GM21528 (cell line): ENCODE data around the gene LMO7.
"Not testable (repeated sequence)": the region's sequence is repeated elsewhere in the genome, so short reads cannot be mapped to it uniquely, and the experiment has no call there.

Source experiments
- ATAC-seq: cut with Tn5 transposase; IDR thresholded peaks from one replicate; pipeline ENCODE4 v1.9.1; 2021; ENCODE audit warnings: mild to moderate bottlenecking, moderate library complexity; ENCODE audit not compliant: unreplicated experiment, low FRiP score

LMO7 gene

GRCh38 chr13:75738841-75739240 is 102.7 kb downstream of the LMO7 start:
- no peak for ATAC-seq

DNA sequence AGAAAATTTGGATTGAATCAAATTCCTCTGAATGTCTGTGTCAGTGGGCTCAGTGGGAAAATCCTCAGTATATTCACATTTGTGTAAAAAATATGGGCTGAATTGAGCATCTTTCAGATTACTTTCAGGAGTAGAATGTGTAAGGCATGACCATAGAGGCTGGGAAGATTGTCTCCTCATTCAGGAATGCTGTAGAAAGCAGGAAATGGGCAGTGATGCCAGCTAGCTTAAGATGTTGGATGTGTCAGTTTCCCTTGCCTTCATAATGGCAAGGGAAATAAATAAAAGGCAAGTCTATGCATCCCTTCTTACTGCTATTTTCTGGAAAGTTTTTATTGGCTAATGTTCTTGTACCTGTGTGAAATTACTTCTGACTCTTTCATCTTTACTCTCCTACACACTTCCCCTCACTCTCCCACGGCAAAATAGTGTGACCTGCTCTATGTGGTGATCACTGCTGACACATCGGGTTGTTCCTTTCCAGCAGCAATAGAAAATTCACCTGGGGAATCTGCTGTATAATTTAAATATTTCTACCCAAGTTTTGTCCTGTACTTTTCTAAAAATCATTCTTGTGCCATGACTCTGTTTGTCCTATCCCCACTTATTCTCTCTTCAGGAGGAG is 103.2 kb downstream of the LMO7 start:
- ATAC-seq = peak; percentile 61

DNA sequence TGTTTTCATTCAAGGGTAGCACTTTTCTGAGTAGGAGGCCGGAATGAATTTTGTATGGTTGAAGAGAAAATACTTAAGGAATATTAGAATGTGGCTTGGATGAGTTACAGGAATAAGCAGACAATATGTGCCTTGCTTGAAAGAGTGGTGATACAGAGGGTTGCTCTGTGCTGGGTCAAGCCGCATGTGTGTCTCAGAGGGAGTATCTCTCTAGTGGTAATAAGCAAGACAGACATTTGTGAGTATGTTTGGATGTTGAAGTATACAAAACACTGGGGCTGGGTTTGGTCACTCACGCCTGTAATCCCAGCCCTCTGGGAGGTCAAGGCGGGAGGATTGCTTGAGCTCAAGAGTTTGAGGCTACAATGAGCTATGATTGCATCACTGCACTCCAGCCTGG is 103.9 kb downstream of the LMO7 start:
- ATAC-seq = peak; percentile 30

DNA sequence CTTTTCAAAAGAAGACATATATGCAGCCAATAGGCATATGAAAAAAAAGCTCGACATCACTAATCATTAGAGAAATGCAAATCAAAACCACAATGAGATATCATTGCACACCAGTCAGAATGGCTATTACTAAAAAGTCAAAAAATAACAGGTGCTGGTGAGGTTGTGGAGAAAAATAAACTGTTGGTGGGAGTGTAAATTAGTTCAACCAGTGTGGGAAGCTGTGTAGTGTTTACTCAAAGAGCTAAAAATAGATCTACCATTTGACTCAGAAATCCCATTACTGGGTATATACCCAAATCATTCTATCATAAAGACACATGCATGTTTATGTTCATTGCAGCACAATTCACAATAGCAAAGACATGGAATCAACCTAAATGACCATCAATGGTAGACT is 106.9 kb downstream of the LMO7 start:
- ATAC-seq = not testable (repeated sequence)

DNA sequence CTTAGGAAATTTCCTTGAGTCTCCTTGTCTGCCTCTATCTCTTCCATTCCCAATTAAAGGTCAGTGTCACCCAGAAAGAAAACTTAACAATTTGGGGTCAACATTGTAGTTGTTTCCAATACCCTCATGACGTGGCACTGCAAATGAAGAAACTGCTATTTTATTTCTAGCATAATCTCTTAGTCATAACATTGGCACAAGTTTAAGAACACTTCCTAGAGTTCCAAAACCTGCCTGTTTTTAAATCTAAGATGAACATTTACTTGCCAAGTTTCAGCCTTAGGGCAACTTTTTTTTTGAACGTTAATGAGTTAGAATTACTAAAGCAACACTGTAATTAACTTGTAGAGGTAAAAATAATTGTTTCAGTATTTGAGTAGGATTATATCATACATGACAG is 108.0 kb downstream of the LMO7 start:
- ATAC-seq = no peak

GRCh38 chr13:75745387-75745786 is 109.3 kb downstream of the LMO7 start:
- ATAC-seq = no peak

GRCh38 chr13:75748874-75749273 is 112.7 kb downstream of the LMO7 start:
- ATAC-seq = no peak

GRCh38 chr13:75749407-75749806 is 113.3 kb downstream of the LMO7 start:
- no peak for ATAC-seq

DNA sequence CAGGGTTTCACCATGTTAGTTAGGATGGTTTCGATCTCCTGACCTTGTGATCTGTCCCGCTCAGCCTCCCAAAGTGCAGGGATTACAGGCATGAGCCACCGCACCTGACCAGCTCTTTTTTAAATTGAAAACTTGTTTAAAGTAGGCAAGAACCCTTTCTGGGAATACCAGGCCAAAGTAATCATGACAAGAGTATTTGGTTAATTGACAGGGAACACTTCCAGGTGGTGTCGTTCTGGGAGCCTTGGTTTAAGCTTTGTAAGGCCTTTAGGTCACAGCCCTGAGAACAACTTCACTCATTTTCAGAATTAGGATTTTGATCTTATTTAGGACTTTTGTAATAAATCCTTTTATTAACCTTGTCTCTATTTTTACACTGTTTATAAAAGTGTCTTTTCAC is 115.2 kb downstream of the LMO7 start:
- ATAC-seq = no peak

- no peak for ATAC-seq
Measured at GRCh38 chr13:75752826-75753225, 116.7 kb downstream of the LMO7 start.

DNA sequence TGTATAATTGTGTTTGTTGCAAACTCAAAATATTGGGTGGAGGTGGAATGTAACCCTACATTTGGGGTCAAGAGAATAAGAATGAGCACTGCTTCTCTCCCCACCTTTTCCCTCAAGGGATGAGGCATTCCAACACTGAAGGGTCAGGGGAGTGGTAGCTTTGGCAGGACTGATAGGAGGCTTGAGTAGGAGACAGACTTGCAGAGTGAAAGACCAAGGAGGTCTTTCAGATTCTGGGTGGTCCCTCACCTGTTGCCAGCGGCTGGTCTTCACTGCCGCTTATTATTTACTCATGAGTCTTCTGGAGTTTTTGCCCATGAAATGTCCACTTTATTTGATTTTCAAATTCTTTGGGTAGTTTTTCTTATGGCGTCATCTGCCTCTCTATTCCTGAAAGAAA is 118.8 kb downstream of the LMO7 start:
- no peak for ATAC-seq

GRCh38 chr13:75757336-75757735 is 121.2 kb downstream of the LMO7 start:
- no peak for ATAC-seq

GRCh38 chr13:75759531-75759930 is 123.4 kb downstream of the LMO7 start:
- ATAC-seq = no peak

GRCh38 chr13:75760131-75761021 is 124.2 kb downstream of the LMO7 start:
- no peak for ATAC-seq

DNA sequence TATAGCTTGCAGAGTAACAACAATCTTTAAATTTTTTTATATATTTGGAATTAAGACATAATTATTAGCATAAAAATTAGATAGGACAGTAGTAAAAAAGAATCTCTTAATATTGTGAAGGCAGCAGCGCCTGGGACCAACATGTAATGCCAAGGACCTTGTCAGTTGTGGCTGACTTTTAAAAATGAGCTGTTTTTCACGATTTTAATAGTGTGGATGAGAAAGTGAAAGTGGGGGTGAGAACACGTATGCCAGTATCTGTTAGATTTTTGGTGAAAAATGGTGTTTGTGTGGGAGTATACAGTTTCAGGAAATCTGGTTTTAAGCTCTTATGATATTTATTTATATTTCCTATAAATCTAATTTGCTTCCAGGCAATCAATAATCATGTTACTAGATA is 125.2 kb downstream of the LMO7 start:
- no peak for ATAC-seq

GRCh38 chr13:75762076-75762937 is 126.2 kb downstream of the LMO7 start:
- ATAC-seq = peak; percentile 96

DNA sequence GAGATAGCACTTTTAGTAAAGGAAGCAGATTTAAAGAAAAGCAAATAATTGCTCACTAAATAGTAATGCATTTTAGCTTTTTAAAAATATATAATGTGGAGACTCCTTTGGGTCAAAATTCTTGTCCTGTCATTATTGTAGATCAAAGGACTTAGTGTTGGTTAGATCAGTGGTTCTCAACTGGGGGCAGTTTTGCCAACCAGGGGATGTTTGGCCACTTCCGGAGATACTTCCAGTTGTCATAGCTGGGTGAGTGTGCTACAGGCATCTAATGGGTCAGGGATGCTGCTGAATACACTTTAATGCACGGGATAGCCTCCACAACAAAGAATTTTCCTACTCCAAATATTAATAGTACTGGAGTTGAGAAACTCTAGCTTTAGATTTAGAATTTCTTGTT is 126.8 kb downstream of the LMO7 start:
- ATAC-seq = peak; percentile 2

- ATAC-seq = no peak
Measured at GRCh38 chr13:75763512-75763911, 127.4 kb downstream of the LMO7 start.

DNA sequence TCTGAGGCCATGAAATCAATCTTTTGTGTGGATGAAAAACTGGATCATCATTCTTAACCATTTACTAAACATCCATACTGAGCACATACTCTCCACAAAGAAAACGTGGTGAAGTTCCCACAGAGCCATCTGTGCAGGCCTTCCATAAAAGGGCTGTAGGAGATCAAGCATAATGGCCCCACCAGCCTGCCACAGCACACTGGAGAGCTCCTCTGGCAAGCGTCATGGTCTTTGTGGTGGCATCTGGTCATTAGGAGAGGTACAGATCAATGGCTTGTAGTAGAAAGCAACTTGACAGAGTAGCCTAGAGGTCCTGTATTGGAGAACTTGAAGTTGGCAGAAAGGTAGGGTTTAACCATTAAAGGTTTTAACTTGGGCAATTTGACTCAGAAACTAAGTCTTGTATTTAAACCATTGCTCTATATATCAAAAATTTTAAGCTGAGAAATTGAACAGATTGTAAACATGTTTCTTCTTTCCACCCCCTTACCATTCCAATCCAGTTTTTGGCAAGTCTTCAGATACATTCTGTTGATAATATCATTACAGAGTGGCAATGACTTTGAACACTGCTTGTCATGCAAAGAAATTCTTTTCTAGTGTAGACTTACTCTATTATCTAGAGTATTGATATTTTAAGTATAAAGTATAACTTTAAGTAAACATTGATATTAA is 128.3 kb downstream of the LMO7 start:
- ATAC-seq = no peak

DNA sequence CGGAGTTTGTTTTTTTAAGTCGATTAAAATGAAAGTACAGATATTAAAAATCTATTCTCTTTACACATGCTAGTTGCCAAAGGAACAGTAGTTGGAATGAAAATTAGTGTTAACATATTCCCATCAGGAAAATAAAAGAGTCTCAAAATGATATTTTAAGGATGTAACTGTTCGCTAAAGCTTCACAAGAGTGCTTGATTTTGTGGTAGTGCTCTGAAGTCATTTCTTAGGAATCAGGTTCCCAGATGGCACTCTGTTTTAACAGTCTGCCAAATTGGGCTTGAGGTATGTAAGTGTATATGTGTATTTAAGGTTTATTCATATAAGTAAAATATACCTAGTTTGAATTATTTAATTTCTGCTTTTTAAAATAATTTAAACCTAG is 128.8 kb downstream of the LMO7 start:
- no peak for ATAC-seq

- no peak for ATAC-seq
Measured at GRCh38 chr13:75766636-75767035, 130.5 kb downstream of the LMO7 start.
